HCT116 (cell line): ENCODE measurements around the gene SNAP91. TPM values are rescaled to one million over a fixed set of nuclear protein-coding genes. Genes with fewer than 3 reads are reported as not detected.

Experiments
- ATAC-seq: fragments of 200-7000 bp; cut with Tn5 transposase; 2 replicates; pipeline ENCODE4 v1.9.1; 2020; ENCODE audit warnings: mild to moderate bottlenecking, moderate library complexity
- BruUV-seq: library from RNA; stranded (reverse); fragments of 400-500 nt; replicated peaks from 2 replicates; lab custom pipeline; 2021; lab: Mats Ljungman, UMichigan
- CTCF ChIA-PET: fragments of 300-600 bp; sonication (Branson Sonifier 250); formaldehyde crosslinking; loops from one replicate; lab custom pipeline; 2021; ENCODE audit warnings: antibody characterized with exemption; lab: Charles Lee
- POLR2A ChIA-PET: fragments of 300-600, 350-600 bp; sonication (Branson Sonifier 250); formaldehyde crosslinking; loops from one replicate; lab custom pipeline; 2021; ENCODE audit warnings: antibody characterized with exemption; lab: Charles Lee
- RAD21 ChIA-PET, 2 experiments: fragments of 300-600 bp; sonication (Branson Sonifier 250); formaldehyde crosslinking; loops; one replicate each; lab custom pipeline; 2023; ENCODE audit warnings: low total read pairs in 2 of 2; ENCODE audit not compliant: uncharacterized antibody in 2 of 2, unreplicated experiment in 2 of 2, low non-redundant PET in 1 of 2; lab: Charles Lee
- DNase-seq: peaks from one replicate; pipeline ENCODE4 v3.0.0-alpha.2; 2010; ENCODE audit warnings: low read depth, low spot score
- H2AFZ ChIP-seq: fragments of 200-600 bp; shearing (Covaris generic), sonication (generic); 2 replicates; pipeline ENCODE4 v1.6.1; 2017; ENCODE audit warnings: low read depth, mixed run types, mixed read lengths, antibody characterized with exemption, low read length; ENCODE audit not compliant: poor library complexity, severe bottlenecking
- H3K27ac ChIP-seq: 2 replicates; pipeline ENCODE4 v1.5.1; 2012; ENCODE audit warnings: low read depth, low read length
- H3K27me3 ChIP-seq: fragments of 200-600 bp; sonication (generic); 2 replicates; pipeline ENCODE4 v1.6.1; 2016; ENCODE audit warnings: mixed run types, low read length, mixed read lengths; ENCODE audit not compliant: insufficient read depth
- H3K36me3 ChIP-seq, 2 experiments: fragments of 200-500 bp in 1 of 2; fragments of 200-600 bp in 1 of 2; sonication (Bioruptor generic) in 1 of 2; sonication (generic) in 1 of 2; 2 replicates each; pipeline versions ENCODE4 v1.5.1 to v1.6.1; 2014 to 2016; ENCODE audit warnings: low read length in 2 of 2, inconsistent platforms in 1 of 2, mixed read lengths in 1 of 2, mixed run types in 1 of 2; ENCODE audit not compliant: insufficient read depth in 2 of 2, control insufficient read depth in 1 of 2
- H3K4me1 ChIP-seq, 2 experiments: fragments of 200-600 bp in 1 of 2; sonication (generic) in 1 of 2; 2 replicates each; pipeline versions ENCODE4 v1.5.1 to v1.6.1; 2012 to 2017; ENCODE audit warnings: low read length in 2 of 2, inconsistent platforms in 1 of 2, mild to moderate bottlenecking in 1 of 2, mixed read lengths in 1 of 2, mixed run types in 1 of 2, moderate library complexity in 1 of 2; ENCODE audit not compliant: insufficient read depth in 2 of 2, control insufficient read depth in 1 of 2
- H3K4me2 ChIP-seq: fragments of 200-600 bp; sonication (generic); 2 replicates; pipeline ENCODE4 v1.6.1; 2017; ENCODE audit warnings: mixed run types, low read length, mixed read lengths
- H3K4me3 ChIP-seq, 2 experiments: fragments of 200-600 bp in 1 of 2; sonication (generic) in 1 of 2; replicated peaks in 1 of 2; 2 replicates each; pipeline ENCODE4 v1.5.1; 2011 to 2016; ENCODE audit warnings: low read length in 2 of 2, control low read depth in 1 of 2, low read depth in 1 of 2, mild to moderate bottlenecking in 1 of 2, mixed read lengths in 1 of 2, mixed run types in 1 of 2
- H3K79me2 ChIP-seq: fragments of 200-600 bp; sonication (generic); 2 replicates; pipeline ENCODE4 v1.6.1; 2017; ENCODE audit warnings: mild to moderate bottlenecking, mixed run types, low read length, moderate library complexity, mixed read lengths; ENCODE audit not compliant: insufficient read depth
- H3K9ac ChIP-seq: fragments of 200-600 bp; sonication (generic); 2 replicates; pipeline ENCODE4 v1.6.1; 2016; ENCODE audit warnings: low read length, mixed read lengths
- H3K9me2 ChIP-seq: fragments of 200-600 bp; sonication (generic), shearing (Covaris generic); 2 replicates; pipeline ENCODE4 v1.6.1; 2017; ENCODE audit warnings: mixed run types, mild to moderate bottlenecking, moderate library complexity; ENCODE audit not compliant: insufficient read depth
- H3K9me3 ChIP-seq, 2 experiments: fragments of 200-500 bp in 1 of 2; fragments of 200-600 bp in 1 of 2; sonication (Bioruptor generic) in 1 of 2; sonication (generic) in 1 of 2; 2 replicates each; pipeline ENCODE4 v1.6.1; 2014 to 2017; ENCODE audit warnings: low read length in 2 of 2, mixed read lengths in 2 of 2, inconsistent platforms in 1 of 2, low read depth in 1 of 2, mild to moderate bottlenecking in 1 of 2, mixed run types in 1 of 2, moderate library complexity in 1 of 2; ENCODE audit not compliant: control insufficient read depth in 1 of 2, insufficient read depth in 1 of 2
- H4K20me1 ChIP-seq: fragments of 200-600 bp; sonication (generic), shearing (Covaris generic); 2 replicates; pipeline ENCODE4 v1.6.1; 2017; ENCODE audit warnings: mixed run types, mild to moderate bottlenecking, moderate library complexity; ENCODE audit not compliant: insufficient read depth
- CEBPB ChIP-seq: IDR thresholded peaks from 2 replicates; pipeline ENCODE4 v1.6.1; 2012; ENCODE audit warnings: low read depth
- ELF1 ChIP-seq: IDR thresholded peaks from 2 replicates; pipeline ENCODE4 v1.6.1; 2012; ENCODE audit warnings: low read depth, borderline replicate concordance
- EZH2 ChIP-seq: fragments of 200-600 bp; sonication (generic); IDR thresholded peaks from 2 replicates; pipeline ENCODE4 v1.6.1; 2017; ENCODE audit warnings: antibody characterized with exemption, mixed run types
- EZH2phosphoT487 ChIP-seq: fragments of 200-600 bp; IDR thresholded peaks from 2 replicates; pipeline ENCODE4 v1.6.1; 2018; ENCODE audit warnings: antibody characterized with exemption, borderline replicate concordance
- FOSL1 ChIP-seq: IDR thresholded peaks from 2 replicates; pipeline ENCODE4 v1.6.1; 2012; ENCODE audit warnings: low read depth
- JUND ChIP-seq: IDR thresholded peaks from 2 replicates; pipeline ENCODE4 v1.6.1; 2012
- POLR2A ChIP-seq: IDR thresholded peaks from 2 replicates; pipeline ENCODE4 v1.7.0; 2011; ENCODE audit warnings: borderline replicate concordance; ENCODE audit not compliant: insufficient read depth, insufficient read length; ENCODE audit errors: extremely low read depth
- RAD21 ChIP-seq: IDR thresholded peaks from 2 replicates; pipeline ENCODE4 v1.6.1; 2012; ENCODE audit warnings: low read depth, mild to moderate bottlenecking
- SP1 ChIP-seq: IDR thresholded peaks from 2 replicates; pipeline ENCODE4 v1.6.1; 2012; ENCODE audit warnings: low read depth
- SRF ChIP-seq: IDR thresholded peaks from 2 replicates; pipeline ENCODE4 v1.6.1; 2012; ENCODE audit warnings: low read depth
- TCF7L2 ChIP-seq: IDR thresholded peaks from 2 replicates; pipeline ENCODE4 v1.7.0; 2011; ENCODE audit warnings: borderline replicate concordance, inconsistent platforms; ENCODE audit not compliant: insufficient read depth, insufficient read length; ENCODE audit errors: extremely low read depth
- YY1 ChIP-seq: IDR thresholded peaks from 2 replicates; pipeline ENCODE4 v1.6.1; 2011; ENCODE audit warnings: low read length, low read depth, moderate library complexity, mild to moderate bottlenecking; ENCODE audit not compliant: insufficient replicate concordance; ENCODE audit errors: extremely low read depth
- ZNF274 ChIP-seq: fragments of 200-500 bp; sonication (Bioruptor generic); IDR thresholded peaks from 2 replicates; pipeline ENCODE4 v1.6.1; 2014; ENCODE audit warnings: mild to moderate bottlenecking, low read depth, low read length, inconsistent platforms
- intact Hi-C: fragments of 100-400 bp; cut with micrococcal nuclease; formaldehyde crosslinking; loops from 2 replicates; pipeline ENCODE4 v1.10.0; 2022
- total RNA-seq: library from RNA; stranded (reverse); gene quantifications from one replicate; pipeline ENCODE4 v1.2.1, GENCODE V29; 2021; ENCODE audit not compliant: unreplicated experiment
- TF ChIP-seq, protein P1 (sequence below), 3 experiments: fragments of 200-600 bp in 1 of 3; sonication (generic) in 1 of 3; IDR thresholded peaks in 2 of 3; conservative IDR thresholded peaks in 1 of 3; 2 replicates each; pipeline ENCODE4 v1.5.1; 2012 to 2017; ENCODE audit warnings: low read depth in 2 of 3, low read length in 2 of 3, antibody characterized with exemption in 1 of 3, borderline replicate concordance in 1 of 3, control low read depth in 1 of 3, mild to moderate bottlenecking in 1 of 3, mixed read lengths in 1 of 3, mixed run types in 1 of 3, moderate library complexity in 1 of 3; ENCODE audit not compliant: insufficient read depth in 1 of 3
- TF ChIP-seq, protein P2 (sequence below): IDR thresholded peaks from 2 replicates; pipeline ENCODE4 v1.6.1; 2011; ENCODE audit warnings: mild to moderate bottlenecking, low read length, moderate library complexity; ENCODE audit not compliant: insufficient replicate concordance; ENCODE audit errors: extremely low read depth
- TF ChIP-seq, protein P3 (sequence below): IDR thresholded peaks from 2 replicates; pipeline ENCODE4 v1.6.1; 2012; ENCODE audit warnings: low read depth
- TF ChIP-seq, protein P4 (sequence below): IDR thresholded peaks from 2 replicates; pipeline ENCODE4 v1.6.1; 2012

SNAP91 gene
- total RNA-seq, 1 experiment from 2014 or later, result not detected

DNA sequence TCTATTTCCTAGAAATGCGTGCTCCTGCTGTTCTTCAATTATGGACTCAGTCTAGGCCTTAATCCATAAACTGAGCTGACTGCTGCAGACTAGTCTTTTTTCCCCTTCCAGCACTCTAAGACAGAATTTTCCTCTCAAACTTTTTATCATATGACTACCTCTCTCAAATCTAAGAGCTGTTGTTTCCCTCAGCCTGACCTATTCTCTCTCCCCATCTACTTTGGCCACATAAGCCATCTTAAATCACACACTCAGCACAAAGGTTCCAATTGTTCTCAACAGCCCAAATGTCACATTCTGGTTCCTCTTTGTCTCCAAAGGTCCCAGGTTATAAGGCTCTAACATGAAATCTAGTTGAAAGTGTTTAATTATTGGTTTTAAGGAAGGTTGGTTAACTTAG, 111.4 kb downstream of the SNAP91 start:
- ChIA-PET POLR2A (no interaction called here), CTCF (interaction anchor here (3.9 kb wide), 1 partner anchor 18 kb away, joined by 21 read pairs; no protein-coding TSS in a partner anchor), RAD21 (interaction anchor here in 1 of 2 experiments (1.3 kb wide), 1 partner anchor 17 kb away, joined by 3 read pairs; no protein-coding TSS in a partner anchor)
- Histone ChIP-seq H3K9ac (no peak overlapping the region), H3K36me3 (no peaks in the 10 kb centered on the region), H3K79me2 (no peaks in the 10 kb centered on the region), H3K9me2 (no peaks in the 10 kb centered on the region), H3K27ac (no peak overlapping the region), H2AFZ (peak overlapping the region; percentile 42), H4K20me1 (no peaks in the 10 kb centered on the region), H3K4me2 (no peak overlapping the region), H3K4me3 (no peak overlapping the region), H3K4me1 (no peaks in the 10 kb centered on the region), H3K9me3 (no peaks in the 10 kb centered on the region), H3K27me3 (no peaks in the 10 kb centered on the region)
- ATAC-seq (no peak), DNase-seq (no peak)
- intact Hi-C loops, result no loop called here
- no TSS peak for BruUV-seq
- TF ChIP-seq, protein P1, sequence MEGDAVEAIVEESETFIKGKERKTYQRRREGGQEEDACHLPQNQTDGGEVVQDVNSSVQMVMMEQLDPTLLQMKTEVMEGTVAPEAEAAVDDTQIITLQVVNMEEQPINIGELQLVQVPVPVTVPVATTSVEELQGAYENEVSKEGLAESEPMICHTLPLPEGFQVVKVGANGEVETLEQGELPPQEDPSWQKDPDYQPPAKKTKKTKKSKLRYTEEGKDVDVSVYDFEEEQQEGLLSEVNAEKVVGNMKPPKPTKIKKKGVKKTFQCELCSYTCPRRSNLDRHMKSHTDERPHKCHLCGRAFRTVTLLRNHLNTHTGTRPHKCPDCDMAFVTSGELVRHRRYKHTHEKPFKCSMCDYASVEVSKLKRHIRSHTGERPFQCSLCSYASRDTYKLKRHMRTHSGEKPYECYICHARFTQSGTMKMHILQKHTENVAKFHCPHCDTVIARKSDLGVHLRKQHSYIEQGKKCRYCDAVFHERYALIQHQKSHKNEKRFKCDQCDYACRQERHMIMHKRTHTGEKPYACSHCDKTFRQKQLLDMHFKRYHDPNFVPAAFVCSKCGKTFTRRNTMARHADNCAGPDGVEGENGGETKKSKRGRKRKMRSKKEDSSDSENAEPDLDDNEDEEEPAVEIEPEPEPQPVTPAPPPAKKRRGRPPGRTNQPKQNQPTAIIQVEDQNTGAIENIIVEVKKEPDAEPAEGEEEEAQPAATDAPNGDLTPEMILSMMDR (IDR thresholded peaks at IDR 0.05 in 2 of 3, conservative IDR thresholded peaks at IDR 0.05 in 1 of 3; ENCODE audit: borderline replicate concordance in 1 of 3, insufficient read depth in 1 of 3, low read depth in 2 of 3, low read length in 2 of 3), result no peak
- TF ChIP-seq, protein P2, sequence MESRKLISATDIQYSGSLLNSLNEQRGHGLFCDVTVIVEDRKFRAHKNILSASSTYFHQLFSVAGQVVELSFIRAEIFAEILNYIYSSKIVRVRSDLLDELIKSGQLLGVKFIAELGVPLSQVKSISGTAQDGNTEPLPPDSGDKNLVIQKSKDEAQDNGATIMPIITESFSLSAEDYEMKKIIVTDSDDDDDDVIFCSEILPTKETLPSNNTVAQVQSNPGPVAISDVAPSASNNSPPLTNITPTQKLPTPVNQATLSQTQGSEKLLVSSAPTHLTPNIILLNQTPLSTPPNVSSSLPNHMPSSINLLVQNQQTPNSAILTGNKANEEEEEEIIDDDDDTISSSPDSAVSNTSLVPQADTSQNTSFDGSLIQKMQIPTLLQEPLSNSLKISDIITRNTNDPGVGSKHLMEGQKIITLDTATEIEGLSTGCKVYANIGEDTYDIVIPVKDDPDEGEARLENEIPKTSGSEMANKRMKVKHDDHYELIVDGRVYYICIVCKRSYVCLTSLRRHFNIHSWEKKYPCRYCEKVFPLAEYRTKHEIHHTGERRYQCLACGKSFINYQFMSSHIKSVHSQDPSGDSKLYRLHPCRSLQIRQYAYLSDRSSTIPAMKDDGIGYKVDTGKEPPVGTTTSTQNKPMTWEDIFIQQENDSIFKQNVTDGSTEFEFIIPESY, result no peak
- TF ChIP-seq, protein P3, sequence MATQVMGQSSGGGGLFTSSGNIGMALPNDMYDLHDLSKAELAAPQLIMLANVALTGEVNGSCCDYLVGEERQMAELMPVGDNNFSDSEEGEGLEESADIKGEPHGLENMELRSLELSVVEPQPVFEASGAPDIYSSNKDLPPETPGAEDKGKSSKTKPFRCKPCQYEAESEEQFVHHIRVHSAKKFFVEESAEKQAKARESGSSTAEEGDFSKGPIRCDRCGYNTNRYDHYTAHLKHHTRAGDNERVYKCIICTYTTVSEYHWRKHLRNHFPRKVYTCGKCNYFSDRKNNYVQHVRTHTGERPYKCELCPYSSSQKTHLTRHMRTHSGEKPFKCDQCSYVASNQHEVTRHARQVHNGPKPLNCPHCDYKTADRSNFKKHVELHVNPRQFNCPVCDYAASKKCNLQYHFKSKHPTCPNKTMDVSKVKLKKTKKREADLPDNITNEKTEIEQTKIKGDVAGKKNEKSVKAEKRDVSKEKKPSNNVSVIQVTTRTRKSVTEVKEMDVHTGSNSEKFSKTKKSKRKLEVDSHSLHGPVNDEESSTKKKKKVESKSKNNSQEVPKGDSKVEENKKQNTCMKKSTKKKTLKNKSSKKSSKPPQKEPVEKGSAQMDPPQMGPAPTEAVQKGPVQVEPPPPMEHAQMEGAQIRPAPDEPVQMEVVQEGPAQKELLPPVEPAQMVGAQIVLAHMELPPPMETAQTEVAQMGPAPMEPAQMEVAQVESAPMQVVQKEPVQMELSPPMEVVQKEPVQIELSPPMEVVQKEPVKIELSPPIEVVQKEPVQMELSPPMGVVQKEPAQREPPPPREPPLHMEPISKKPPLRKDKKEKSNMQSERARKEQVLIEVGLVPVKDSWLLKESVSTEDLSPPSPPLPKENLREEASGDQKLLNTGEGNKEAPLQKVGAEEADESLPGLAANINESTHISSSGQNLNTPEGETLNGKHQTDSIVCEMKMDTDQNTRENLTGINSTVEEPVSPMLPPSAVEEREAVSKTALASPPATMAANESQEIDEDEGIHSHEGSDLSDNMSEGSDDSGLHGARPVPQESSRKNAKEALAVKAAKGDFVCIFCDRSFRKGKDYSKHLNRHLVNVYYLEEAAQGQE, result no peak
- TF ChIP-seq POLR2A (no peak), JUND (no peak), ELF1 (no peak), SRF (no peak), EZH2 (no peak), RAD21 (no peak), FOSL1 (no peak), SP1 (no peak), TCF7L2 (no peak), EZH2phosphoT487 (no peak), CEBPB (no peak), ZNF274 (no peak), YY1 (no peak)
- TF ChIP-seq, protein P4, sequence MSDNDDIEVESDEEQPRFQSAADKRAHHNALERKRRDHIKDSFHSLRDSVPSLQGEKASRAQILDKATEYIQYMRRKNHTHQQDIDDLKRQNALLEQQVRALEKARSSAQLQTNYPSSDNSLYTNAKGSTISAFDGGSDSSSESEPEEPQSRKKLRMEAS, result no peak
